SH-SY5Y (cell line): ENCODE data around the gene TM2D3.

Source experiments
- GATA2 ChIP-seq: IDR thresholded peaks from 2 replicates; pipeline ENCODE4 v1.6.1; 2011; ENCODE audit warnings: mild to moderate bottlenecking, low read depth, low read length
- GATA3 ChIP-seq: IDR thresholded peaks from 2 replicates; pipeline ENCODE4 v1.6.1; 2011; ENCODE audit warnings: low read depth, mild to moderate bottlenecking, low read length, moderate library complexity

GRCh38 chr15:101651554-101652097 lies 555 bp downstream of the TM2D3 start:
- TF ChIP-seq GATA2: no peak
- TF ChIP-seq GATA3: no peak
